ENCODE results near the gene EPB41. TPM values are rescaled to one million over a fixed set of nuclear protein-coding genes. Genes with fewer than 3 reads are reported as not detected.

Gene EPB41
- total RNA-seq, 1 experiment from 2014 or later = 20.2 TPM

DNA sequence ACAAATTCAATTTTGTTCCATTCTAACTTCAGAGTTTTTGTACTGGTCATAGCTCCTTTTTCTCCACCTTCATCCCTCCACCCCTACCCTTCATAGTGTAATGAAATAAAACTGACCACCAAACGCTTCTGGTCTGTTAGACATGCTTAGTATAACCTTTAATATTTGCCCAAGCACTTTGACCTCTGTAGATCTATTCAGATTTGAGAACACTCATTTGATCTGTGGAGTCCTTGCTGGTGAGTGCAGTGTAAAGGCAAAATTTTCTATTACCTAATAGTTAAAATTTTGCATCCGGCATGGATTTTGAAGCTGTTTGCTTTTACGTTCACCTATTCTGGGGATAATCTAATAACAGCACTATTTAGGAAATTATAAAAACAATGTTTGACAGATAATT is 168.2 kb downstream of the EPB41 start:
- POLR2A ChIA-PET = interaction anchor here (0.7 kb wide), 1 partner anchor 322 kb away, joined by 6 read pairs; no protein-coding TSS in a partner anchor
- ATAC-seq (no peak), DNase-seq (ENCODE audit: low read depth, low spot score) (no peak)
- no peaks in the 10 kb centered on the region for H3K9me3 ChIP-seq (ENCODE audit: control insufficient read depth, insufficient read depth, low read depth, low read length)
- TF ChIP-seq, protein P1, sequence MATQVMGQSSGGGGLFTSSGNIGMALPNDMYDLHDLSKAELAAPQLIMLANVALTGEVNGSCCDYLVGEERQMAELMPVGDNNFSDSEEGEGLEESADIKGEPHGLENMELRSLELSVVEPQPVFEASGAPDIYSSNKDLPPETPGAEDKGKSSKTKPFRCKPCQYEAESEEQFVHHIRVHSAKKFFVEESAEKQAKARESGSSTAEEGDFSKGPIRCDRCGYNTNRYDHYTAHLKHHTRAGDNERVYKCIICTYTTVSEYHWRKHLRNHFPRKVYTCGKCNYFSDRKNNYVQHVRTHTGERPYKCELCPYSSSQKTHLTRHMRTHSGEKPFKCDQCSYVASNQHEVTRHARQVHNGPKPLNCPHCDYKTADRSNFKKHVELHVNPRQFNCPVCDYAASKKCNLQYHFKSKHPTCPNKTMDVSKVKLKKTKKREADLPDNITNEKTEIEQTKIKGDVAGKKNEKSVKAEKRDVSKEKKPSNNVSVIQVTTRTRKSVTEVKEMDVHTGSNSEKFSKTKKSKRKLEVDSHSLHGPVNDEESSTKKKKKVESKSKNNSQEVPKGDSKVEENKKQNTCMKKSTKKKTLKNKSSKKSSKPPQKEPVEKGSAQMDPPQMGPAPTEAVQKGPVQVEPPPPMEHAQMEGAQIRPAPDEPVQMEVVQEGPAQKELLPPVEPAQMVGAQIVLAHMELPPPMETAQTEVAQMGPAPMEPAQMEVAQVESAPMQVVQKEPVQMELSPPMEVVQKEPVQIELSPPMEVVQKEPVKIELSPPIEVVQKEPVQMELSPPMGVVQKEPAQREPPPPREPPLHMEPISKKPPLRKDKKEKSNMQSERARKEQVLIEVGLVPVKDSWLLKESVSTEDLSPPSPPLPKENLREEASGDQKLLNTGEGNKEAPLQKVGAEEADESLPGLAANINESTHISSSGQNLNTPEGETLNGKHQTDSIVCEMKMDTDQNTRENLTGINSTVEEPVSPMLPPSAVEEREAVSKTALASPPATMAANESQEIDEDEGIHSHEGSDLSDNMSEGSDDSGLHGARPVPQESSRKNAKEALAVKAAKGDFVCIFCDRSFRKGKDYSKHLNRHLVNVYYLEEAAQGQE (IDR thresholded peaks at IDR 0.05; ENCODE audit: insufficient read depth in 1 of 2, low read depth in 2 of 2, low read length in 1 of 2) = no peak
- TF ChIP-seq SIN3A (IDR thresholded peaks at IDR 0.05; ENCODE audit: borderline replicate concordance, insufficient read depth, low read depth, low read length) = no peak
- TF ChIP-seq, protein P2, sequence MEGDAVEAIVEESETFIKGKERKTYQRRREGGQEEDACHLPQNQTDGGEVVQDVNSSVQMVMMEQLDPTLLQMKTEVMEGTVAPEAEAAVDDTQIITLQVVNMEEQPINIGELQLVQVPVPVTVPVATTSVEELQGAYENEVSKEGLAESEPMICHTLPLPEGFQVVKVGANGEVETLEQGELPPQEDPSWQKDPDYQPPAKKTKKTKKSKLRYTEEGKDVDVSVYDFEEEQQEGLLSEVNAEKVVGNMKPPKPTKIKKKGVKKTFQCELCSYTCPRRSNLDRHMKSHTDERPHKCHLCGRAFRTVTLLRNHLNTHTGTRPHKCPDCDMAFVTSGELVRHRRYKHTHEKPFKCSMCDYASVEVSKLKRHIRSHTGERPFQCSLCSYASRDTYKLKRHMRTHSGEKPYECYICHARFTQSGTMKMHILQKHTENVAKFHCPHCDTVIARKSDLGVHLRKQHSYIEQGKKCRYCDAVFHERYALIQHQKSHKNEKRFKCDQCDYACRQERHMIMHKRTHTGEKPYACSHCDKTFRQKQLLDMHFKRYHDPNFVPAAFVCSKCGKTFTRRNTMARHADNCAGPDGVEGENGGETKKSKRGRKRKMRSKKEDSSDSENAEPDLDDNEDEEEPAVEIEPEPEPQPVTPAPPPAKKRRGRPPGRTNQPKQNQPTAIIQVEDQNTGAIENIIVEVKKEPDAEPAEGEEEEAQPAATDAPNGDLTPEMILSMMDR (IDR thresholded peaks at IDR 0.05) = no peak
- TF ChIP-seq POLR2AphosphoS5 (IDR thresholded peaks at IDR 0.05; ENCODE audit: low read depth, low read length) = no peak
- TF ChIP-seq TCF7L2 (IDR thresholded peaks at IDR 0.05; ENCODE audit: low read depth, low read length) = no peak
- in situ Hi-C loops (cut with HindIII; ENCODE audit: low pct_unique_long_range_greater_than_20kb, low sequenced_read_pairs) (no loop called here), intact Hi-C loops (cut with micrococcal nuclease; ENCODE audit: unreplicated experiment) (no loop called here)
- CTCF ChIA-PET = no interaction called here
- no peaks in the 10 kb centered on the region for H3K4me1 ChIP-seq (ENCODE audit: control insufficient read depth, insufficient read depth, low read length)
- no TSS peak for BruUV-seq (replicated peaks)
- no peak overlapping the region for H3K27ac ChIP-seq (ENCODE audit: low read length)
- no peaks in the 10 kb centered on the region for H3K27me3 ChIP-seq (ENCODE audit: control insufficient read depth, insufficient read depth, low read length)
- no peaks in the 10 kb centered on the region for H3K36me3 ChIP-seq (ENCODE audit: control insufficient read depth, insufficient read depth, low read length)
- no peak overlapping the region for H3K4me3 ChIP-seq (ENCODE audit: low read depth in 2 of 2, low read length in 2 of 2)

DNA sequence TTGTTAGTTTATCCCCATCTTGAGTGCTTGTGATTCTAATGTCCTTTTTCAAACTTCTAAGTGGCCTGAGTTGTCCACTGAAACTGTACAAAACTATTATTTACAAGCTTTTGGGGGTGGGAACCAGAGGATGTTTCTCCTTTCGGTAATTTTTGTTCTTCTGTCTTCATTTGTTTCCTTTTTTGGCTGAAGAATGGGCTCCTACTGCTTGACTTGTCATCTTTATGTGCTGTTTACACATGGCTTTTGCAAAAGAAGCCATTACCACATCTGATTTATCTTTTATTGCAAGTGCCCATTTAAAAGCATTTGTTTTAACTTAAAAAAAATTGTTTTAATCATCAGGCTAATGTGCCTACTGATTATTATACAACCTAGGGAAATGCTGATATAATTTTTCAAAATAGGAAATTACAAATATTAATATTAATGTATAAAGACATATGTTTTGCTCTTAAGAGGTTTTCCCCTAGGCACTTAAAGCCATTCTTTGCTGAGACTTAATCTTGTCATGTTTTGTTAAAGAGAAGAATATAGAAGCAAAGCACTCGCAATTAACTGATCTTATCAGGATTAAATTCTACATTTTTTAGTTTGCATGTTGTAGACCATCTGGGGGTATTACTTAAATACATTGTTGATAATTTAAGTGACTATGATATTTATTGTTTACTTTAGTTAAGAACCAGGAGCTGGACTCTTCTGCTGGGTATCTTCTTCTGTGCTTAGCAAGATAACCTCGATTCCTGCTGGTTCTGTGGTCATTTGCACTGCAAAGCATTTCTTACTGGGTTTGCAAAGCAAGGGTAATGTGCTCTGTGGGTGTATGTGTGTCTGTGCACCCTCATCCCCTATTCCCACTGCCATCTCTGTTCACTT is 169.2 kb downstream of the EPB41 start:
- H3K9me3 ChIP-seq (ENCODE audit: control insufficient read depth, insufficient read depth, low read depth, low read length) = no peaks in the 10 kb centered on the region
- ATAC-seq (no peak), DNase-seq (ENCODE audit: low read depth, low spot score) (no peak)
- intact Hi-C loops (cut with micrococcal nuclease; ENCODE audit: unreplicated experiment) (no loop called here), in situ Hi-C loops (cut with HindIII; ENCODE audit: low pct_unique_long_range_greater_than_20kb, low sequenced_read_pairs) (no loop called here)
- TF ChIP-seq, protein P1 (IDR thresholded peaks at IDR 0.05; ENCODE audit: insufficient read depth in 1 of 2, low read depth in 2 of 2, low read length in 1 of 2) = no peak
- TF ChIP-seq, protein P2 (IDR thresholded peaks at IDR 0.05) = no peak
- no peak for TF ChIP-seq SIN3A (IDR thresholded peaks at IDR 0.05; ENCODE audit: borderline replicate concordance, insufficient read depth, low read depth, low read length)
- TF ChIP-seq POLR2AphosphoS5 (IDR thresholded peaks at IDR 0.05; ENCODE audit: low read depth, low read length) = no peak
- no peak for TF ChIP-seq TCF7L2 (IDR thresholded peaks at IDR 0.05; ENCODE audit: low read depth, low read length)
- H3K4me3 ChIP-seq (ENCODE audit: low read depth in 2 of 2, low read length in 2 of 2) = no peak overlapping the region
- no TSS peak for BruUV-seq (replicated peaks)
- ChIA-PET CTCF (no interaction called here), POLR2A (interaction anchor here (0.7 kb wide), 1 partner anchor 323 kb away, joined by 6 read pairs; no protein-coding TSS in a partner anchor)
- no peak overlapping the region for H3K27ac ChIP-seq (ENCODE audit: low read length)
- no peaks in the 10 kb centered on the region for H3K36me3 ChIP-seq (ENCODE audit: control insufficient read depth, insufficient read depth, low read length)
- H3K4me1 ChIP-seq (ENCODE audit: control insufficient read depth, insufficient read depth, low read length) = no peaks in the 10 kb centered on the region
- no peaks in the 10 kb centered on the region for H3K27me3 ChIP-seq (ENCODE audit: control insufficient read depth, insufficient read depth, low read length)
